Panc1 (cell line): ENCODE measurements around the gene KIF21B. TPM values are rescaled to one million over a fixed set of nuclear protein-coding genes. Genes with fewer than 3 reads are reported as not detected.

ENCODE experiments used
- ATAC-seq: fragments of 200-7000 bp; cut with Tn5 transposase; 2 replicates; pipeline ENCODE4 v1.9.1; 2020; ENCODE audit warnings: mild to moderate bottlenecking, moderate library complexity
- BruUV-seq: library from RNA; stranded (reverse); fragments of 400-500 nt; replicated peaks from 2 replicates; lab custom pipeline; 2021; lab: Mats Ljungman, UMichigan
- CTCF ChIA-PET: fragments of 300-600 bp; sonication (Branson Sonifier 250); formaldehyde crosslinking; loops from one replicate; lab custom pipeline; 2022; ENCODE audit warnings: antibody characterized with exemption; lab: Charles Lee
- POLR2A ChIA-PET: fragments of 300-600 bp; sonication (Branson Sonifier 250); formaldehyde crosslinking; loops from one replicate; lab custom pipeline; 2022; ENCODE audit warnings: antibody characterized with exemption; lab: Charles Lee
- DNase-seq: peaks from one replicate; pipeline ENCODE4 v3.0.0-alpha.2; 2010; ENCODE audit warnings: low read depth, low spot score
- H3K27ac ChIP-seq: 2 replicates; pipeline ENCODE4 v1.5.1; 2011; ENCODE audit warnings: mild to moderate bottlenecking, low read length, inconsistent platforms
- H3K27me3 ChIP-seq: fragments of 200-500 bp; sonication (Bioruptor generic); 2 replicates; pipeline ENCODE4 v1.6.0; 2014; ENCODE audit warnings: low read length, inconsistent platforms; ENCODE audit not compliant: control insufficient read depth, insufficient read depth
- H3K36me3 ChIP-seq: fragments of 200-500 bp; sonication (Bioruptor generic); 2 replicates; pipeline ENCODE4 v1.5.1; 2014; ENCODE audit warnings: inconsistent platforms, mild to moderate bottlenecking, low read length, moderate library complexity; ENCODE audit not compliant: control insufficient read depth, insufficient read depth
- H3K4me1 ChIP-seq: 2 replicates; pipeline ENCODE4 v1.5.1; 2011; ENCODE audit warnings: inconsistent platforms, mild to moderate bottlenecking, low read length, moderate library complexity; ENCODE audit not compliant: control insufficient read depth, insufficient read depth
- H3K4me3 ChIP-seq, 2 experiments: 2 replicates each; pipeline ENCODE4 v1.5.1; 2011 to 2012; ENCODE audit warnings: low read depth in 2 of 2, low read length in 2 of 2, mild to moderate bottlenecking in 2 of 2, inconsistent platforms in 1 of 2, moderate library complexity in 1 of 2
- H3K9me3 ChIP-seq: fragments of 200-500 bp; sonication (Bioruptor generic); 2 replicates; pipeline ENCODE4 v1.5.1; 2014; ENCODE audit warnings: low read depth, mild to moderate bottlenecking, inconsistent platforms, low read length, moderate library complexity; ENCODE audit not compliant: control insufficient read depth, insufficient read depth
- CTCF ChIP-seq: fragments of 450-650 bp; IDR thresholded peaks from 2 replicates; pipeline ENCODE4 v1.5.1; 2017; ENCODE audit warnings: mild to moderate bottlenecking
- POLR2AphosphoS5 ChIP-seq: IDR thresholded peaks from 2 replicates; pipeline ENCODE4 v1.6.1; 2012; ENCODE audit warnings: mild to moderate bottlenecking, low read depth, low read length, moderate library complexity
- REST ChIP-seq, 2 experiments: IDR thresholded peaks; 2 replicates each; pipeline ENCODE4 v1.6.1; 2011 to 2012; ENCODE audit warnings: low read depth in 2 of 2, control low read depth in 1 of 2, low read length in 1 of 2, mild to moderate bottlenecking in 1 of 2, moderate library complexity in 1 of 2; ENCODE audit not compliant: insufficient read depth in 1 of 2
- SIN3A ChIP-seq: IDR thresholded peaks from 2 replicates; pipeline ENCODE4 v1.6.1; 2012; ENCODE audit warnings: low read depth, mild to moderate bottlenecking, low read length, moderate library complexity, borderline replicate concordance; ENCODE audit not compliant: insufficient read depth
- TCF7L2 ChIP-seq: IDR thresholded peaks from 2 replicates; pipeline ENCODE4 v1.6.1; 2011; ENCODE audit warnings: mild to moderate bottlenecking, low read depth, low read length, inconsistent platforms
- in situ Hi-C: cut with HindIII; loops from 2 replicates; pipeline ENCODE4 v1.10.0; 2016; ENCODE audit warnings: low sequenced_read_pairs, low pct_unique_long_range_greater_than_20kb
- intact Hi-C: fragments of 100-400 bp; cut with micrococcal nuclease; formaldehyde crosslinking; loops from one replicate; pipeline ENCODE4 v1.10.0; 2022; ENCODE audit not compliant: unreplicated experiment
- total RNA-seq: library from RNA; stranded (reverse); gene quantifications from one replicate; pipeline ENCODE4 v1.2.1, GENCODE V29; 2021; ENCODE audit not compliant: unreplicated experiment

The KIF21B gene
- total RNA-seq, 1 experiment from 2014 or later = 0.46 TPM

DNA sequence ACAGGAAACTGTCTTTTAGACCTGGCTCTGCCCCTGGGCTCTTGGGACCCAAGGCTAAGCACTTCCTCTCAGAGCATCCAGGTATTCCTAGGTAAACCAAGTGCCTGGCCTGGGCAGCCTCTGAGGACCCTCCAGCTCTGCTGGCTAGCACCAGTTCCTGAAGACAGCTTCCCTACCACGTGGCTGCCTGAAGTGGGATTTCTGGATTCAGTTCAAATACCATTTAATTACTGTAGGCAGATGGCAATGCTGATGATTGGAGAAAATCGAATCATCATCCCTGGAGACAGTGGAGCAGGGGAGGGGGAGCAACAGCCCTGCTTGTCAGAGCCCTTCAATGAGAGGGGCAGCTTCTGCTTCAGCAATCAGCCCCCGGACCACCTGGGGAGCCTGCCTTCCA is 11.9 kb downstream of the KIF21B start:
- no peak overlapping the region for H3K27ac ChIP-seq
- DNase-seq (no peak), ATAC-seq (no peak)
- TF ChIP-seq SIN3A (no peak), TCF7L2 (no peak), CTCF (no peak), POLR2AphosphoS5 (no peak), REST (IDR thresholded peaks at IDR 0.05; ENCODE audit: insufficient read depth in 1 of 2, low read depth in 2 of 2, low read length in 1 of 2) (no peak)
- intact Hi-C loops (no loop called here), in situ Hi-C loops (no loop called here)
- no peaks in the 10 kb centered on the region for H3K4me1 ChIP-seq
- no peaks in the 10 kb centered on the region for H3K9me3 ChIP-seq
- peaks cover 3% of the 10 kb centered on the region; the same call in 1 of the 2 replicates for H3K27me3 ChIP-seq
- ChIA-PET CTCF (no interaction called here), POLR2A (no interaction called here)
- H3K36me3 ChIP-seq = no peaks in the 10 kb centered on the region
- H3K4me3 ChIP-seq = no peak overlapping the region
- no TSS peak for BruUV-seq

DNA sequence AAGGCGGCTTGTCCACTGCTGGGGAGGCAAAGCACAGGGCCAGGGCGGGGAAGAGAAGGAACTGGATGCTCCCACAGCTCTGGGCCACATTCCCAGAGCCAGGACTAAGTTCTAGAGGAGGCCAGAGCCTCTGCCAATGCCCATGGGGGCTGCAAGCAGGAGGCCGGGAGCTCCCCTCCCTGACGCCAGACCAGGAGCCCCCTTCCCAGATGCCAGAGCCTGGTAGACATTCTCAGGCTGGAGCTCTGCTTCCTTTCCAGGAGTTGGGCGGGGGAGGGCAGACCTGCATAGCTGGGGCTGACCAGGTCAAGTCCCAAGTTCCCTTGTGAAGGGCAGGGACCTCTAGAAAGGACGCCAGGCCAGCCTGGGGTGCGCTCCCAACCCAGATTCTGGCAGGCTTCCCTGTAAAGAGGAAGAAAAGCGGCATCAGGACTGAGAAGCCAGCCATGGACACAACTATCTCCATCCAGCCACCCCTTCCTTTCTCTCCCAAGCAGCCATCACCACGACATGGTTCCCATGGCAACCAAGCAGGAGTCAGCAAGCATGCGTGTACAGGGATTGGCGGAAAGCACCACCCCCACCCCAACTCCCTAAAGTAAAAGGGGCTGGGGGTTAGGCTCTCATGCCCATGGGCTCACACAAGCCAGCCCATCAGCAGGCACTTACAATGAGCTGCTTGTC is 13.4 kb downstream of the KIF21B start:
- in situ Hi-C loops = no loop called here
- DNase-seq (no peak), ATAC-seq (no peak)
- Histone ChIP-seq H3K4me3 (no peak overlapping the region), H3K9me3 (no peaks in the 10 kb centered on the region), H3K36me3 (no peaks in the 10 kb centered on the region), H3K27me3 (no peaks in the 10 kb centered on the region; the same call in 1 of the 2 replicates), H3K4me1 (no peaks in the 10 kb centered on the region), H3K27ac (no peak overlapping the region)
- BruUV-seq = no TSS peak
- CTCF ChIA-PET = interaction anchor here (0.6 to 1.0 kb wide), 2 partner anchors 11 to 38 kb away, joined by 3 to 4 read pairs; no protein-coding TSS in a partner anchor
- POLR2A ChIA-PET = no interaction called here
- TF ChIP-seq SIN3A (no peak), REST (IDR thresholded peaks at IDR 0.05; ENCODE audit: insufficient read depth in 1 of 2, low read depth in 2 of 2, low read length in 1 of 2) (no peak), CTCF (no peak), TCF7L2 (no peak), POLR2AphosphoS5 (no peak)
- intact Hi-C loops = no loop called here
